H9 (cell line): ENCODE results near the gene SCN2B. TPM values are rescaled to one million over a fixed set of nuclear protein-coding genes. Genes with fewer than 3 reads are reported as not detected.

Experiments used
- DNase-seq: peaks from one replicate; pipeline ENCODE4 v3.0.0-alpha.2; 2017
- H2AFZ ChIP-seq: one replicate; pipeline ENCODE4 v1.6.1; 2013; ENCODE audit warnings: mild to moderate bottlenecking, low read length, control low read depth, moderate library complexity
- H2AK5ac ChIP-seq: 2 replicates; pipeline ENCODE4 v1.6.1; 2013; ENCODE audit warnings: low read length, control low read depth, mixed read lengths; ENCODE audit not compliant: insufficient read length
- H2BK120ac ChIP-seq: one replicate; pipeline ENCODE4 v1.6.1; 2013; ENCODE audit warnings: low read depth, mild to moderate bottlenecking, low read length, control low read depth, inconsistent platforms; ENCODE audit not compliant: poor library complexity, severe bottlenecking
- H2BK12ac ChIP-seq: 2 replicates; pipeline ENCODE4 v1.6.1; 2013; ENCODE audit warnings: low read length, control low read depth, mixed read lengths, low read depth; ENCODE audit not compliant: insufficient read length
- H2BK15ac ChIP-seq: 2 replicates; pipeline ENCODE4 v1.6.1; 2013; ENCODE audit warnings: low read depth, low read length, control low read depth
- H2BK20ac ChIP-seq: one replicate; pipeline ENCODE4 v1.6.1; 2013; ENCODE audit warnings: low read depth, mild to moderate bottlenecking, low read length, control low read depth, inconsistent platforms; ENCODE audit not compliant: poor library complexity, severe bottlenecking
- H2BK5ac ChIP-seq: 2 replicates; pipeline ENCODE4 v1.6.1; 2013; ENCODE audit warnings: low read length, control low read depth, mixed read lengths; ENCODE audit not compliant: insufficient read length
- H3K14ac ChIP-seq: 2 replicates; pipeline ENCODE4 v1.6.1; 2013; ENCODE audit warnings: low read length, control low read depth; ENCODE audit not compliant: insufficient read depth
- H3K18ac ChIP-seq: 2 replicates; pipeline ENCODE4 v1.6.1; 2013; ENCODE audit warnings: low read depth, mild to moderate bottlenecking, mixed read lengths, low read length, control low read depth; ENCODE audit not compliant: insufficient read length
- H3K23ac ChIP-seq: 2 replicates; pipeline ENCODE4 v1.6.1; 2013; ENCODE audit warnings: low read length, control low read depth, mixed read lengths, low read depth; ENCODE audit not compliant: insufficient read length
- H3K23me2 ChIP-seq: 2 replicates; pipeline ENCODE4 v1.6.1; 2013; ENCODE audit warnings: low read depth, mild to moderate bottlenecking, mixed read lengths, low read length, control low read depth; ENCODE audit not compliant: insufficient read length, poor library complexity, severe bottlenecking
- H3K27ac ChIP-seq: 2 replicates; pipeline ENCODE4 v1.5.1; 2013; ENCODE audit warnings: low read length, control low read depth, mixed read lengths, low read depth; ENCODE audit not compliant: insufficient read length
- H3K27me3 ChIP-seq: 2 replicates; pipeline ENCODE4 v1.6.1; 2013; ENCODE audit warnings: low read length, control low read depth, inconsistent platforms; ENCODE audit not compliant: insufficient read depth
- H3K4ac ChIP-seq: 2 replicates; pipeline ENCODE4 v1.6.1; 2013; ENCODE audit warnings: low read depth, mild to moderate bottlenecking, control low read depth, inconsistent platforms, low read length, moderate library complexity
- H3K4me1 ChIP-seq: 2 replicates; pipeline ENCODE4 v1.6.1; 2013; ENCODE audit warnings: low read length, control low read depth, inconsistent platforms; ENCODE audit not compliant: insufficient read depth
- H3K4me2 ChIP-seq: 2 replicates; pipeline ENCODE4 v1.6.1; 2013; ENCODE audit warnings: low read length, control low read depth, mixed read lengths; ENCODE audit not compliant: insufficient read length, insufficient read depth
- H3K56ac ChIP-seq: 2 replicates; pipeline ENCODE4 v1.6.1; 2013; ENCODE audit warnings: low read depth, mild to moderate bottlenecking, mixed read lengths, low read length, control low read depth; ENCODE audit not compliant: insufficient read length
- H3K79me1 ChIP-seq: 2 replicates; pipeline ENCODE4 v1.6.1; 2013; ENCODE audit warnings: low read depth, mild to moderate bottlenecking, moderate library complexity, low read length, control low read depth, inconsistent platforms; ENCODE audit not compliant: insufficient read depth, poor library complexity, severe bottlenecking
- H3K79me2 ChIP-seq: 2 replicates; pipeline ENCODE4 v1.6.1; 2013; ENCODE audit warnings: low read length, control low read depth, inconsistent platforms; ENCODE audit not compliant: insufficient read depth
- H3K9ac ChIP-seq: 2 replicates; pipeline ENCODE4 v1.6.1; 2013; ENCODE audit warnings: low read length, control low read depth, mixed read lengths; ENCODE audit not compliant: insufficient read length; ENCODE audit errors: extremely low read depth
- H3K9me3 ChIP-seq: one replicate; pipeline ENCODE4 v1.6.1; 2013; ENCODE audit warnings: low read depth, low read length, inconsistent platforms; ENCODE audit not compliant: control insufficient read depth
- H3T11ph ChIP-seq: one replicate; pipeline ENCODE4 v1.6.1; 2013; ENCODE audit warnings: mild to moderate bottlenecking, low read length, control low read depth, inconsistent platforms
- H4K20me1 ChIP-seq: one replicate; pipeline ENCODE4 v1.6.1; 2013; ENCODE audit not compliant: control insufficient read depth, insufficient read length, insufficient read depth
- H4K5ac ChIP-seq: 2 replicates; pipeline ENCODE4 v1.6.1; 2013; ENCODE audit warnings: low read depth, mild to moderate bottlenecking, mixed read lengths, low read length, control low read depth; ENCODE audit not compliant: insufficient read length
- H4K8ac ChIP-seq: replicated peaks from 2 replicates; pipeline ENCODE4 v1.6.1; 2013; ENCODE audit warnings: low read length, control low read depth, mixed read lengths, low read depth; ENCODE audit not compliant: insufficient read length
- H4K91ac ChIP-seq: 2 replicates; pipeline ENCODE4 v1.6.1; 2013; ENCODE audit warnings: low read depth, mild to moderate bottlenecking, moderate library complexity, mixed read lengths, low read length, control low read depth; ENCODE audit not compliant: insufficient read length
- H3K27ac Mint-ChIP-seq, 3 experiments: 2 replicates in 2 of 3; 3 replicates in 1 of 3; pipeline ENCODE4 v1.8.0; 2020 to 2021; ENCODE audit warnings: mixed read lengths in 3 of 3, mild to moderate bottlenecking in 1 of 3, moderate library complexity in 1 of 3
- H3K27me3 Mint-ChIP-seq: 2 replicates; pipeline ENCODE4 v1.8.0; 2021; ENCODE audit warnings: low read depth, mild to moderate bottlenecking, moderate library complexity, mixed read lengths
- H3K36me3 Mint-ChIP-seq, 3 experiments: 2 replicates in 2 of 3; 3 replicates in 1 of 3; pipeline ENCODE4 v1.8.0; 2020 to 2021; ENCODE audit warnings: low read depth in 3 of 3, mixed read lengths in 3 of 3; ENCODE audit not compliant: insufficient read depth in 1 of 3
- H3K4me1 Mint-ChIP-seq, 2 experiments: 2 replicates each; pipeline ENCODE4 v1.8.0; 2020; ENCODE audit warnings: mixed read lengths in 2 of 2
- H3K4me3 Mint-ChIP-seq, 2 experiments: 2 replicates in 1 of 2; 3 replicates in 1 of 2; pipeline ENCODE4 v1.8.0; 2020 to 2021; ENCODE audit warnings: mild to moderate bottlenecking in 2 of 2, mixed read lengths in 2 of 2, moderate library complexity in 1 of 2
- H3K9me3 Mint-ChIP-seq, 2 experiments: 2 replicates in 1 of 2; 3 replicates in 1 of 2; pipeline ENCODE4 v1.8.0; 2020; ENCODE audit warnings: mild to moderate bottlenecking in 2 of 2, mixed read lengths in 2 of 2, moderate library complexity in 1 of 2
- CTCF ChIP-seq: fragments of 200-600 bp; sonication (generic); conservative IDR thresholded peaks from 3 replicates; pipeline ENCODE4 v1.8.0; 2021; ENCODE audit warnings: antibody characterized with exemption, mild to moderate bottlenecking
- WGBS: extraction: QIAGEN DNeasy Blood & Tissue Kit; methylation state at CpG from one replicate; pipeline ENCODE4 v1.1.7; 2013; ENCODE audit warnings: missing lambda C conversion rate, low lambda C conversion rate, mixed read lengths; ENCODE audit not compliant: insufficient read length; ENCODE audit errors: extremely low coverage; 5-methylcytosine and 5-hydroxymethylcytosine counted together
- total RNA-seq: library from RNA; stranded (reverse); gene quantifications from 2 replicates; pipeline ENCODE4 v1.2.1, GENCODE V29; 2021

Gene SCN2B
- total RNA-seq, 1 experiment from 2014 or later: not detected

DNA sequence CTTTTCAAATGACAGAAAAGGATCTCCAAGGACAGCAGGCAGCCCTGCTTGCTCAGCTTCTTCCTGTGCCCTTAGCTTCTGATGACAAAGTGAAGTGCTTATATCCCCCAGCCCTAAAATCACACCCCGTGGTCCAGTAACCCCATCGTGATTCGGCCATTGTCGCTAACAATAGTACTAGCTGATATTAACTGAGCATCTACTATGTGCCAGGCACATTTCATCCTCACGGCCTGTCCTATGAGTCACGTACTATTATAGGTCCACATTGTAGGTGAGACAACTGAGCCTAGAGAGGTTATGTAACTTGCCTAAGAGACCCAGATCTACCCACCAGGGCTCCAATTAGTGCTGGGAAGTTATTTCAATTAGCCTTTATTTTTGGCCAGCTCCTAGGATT lies 29.9 kb downstream of the SCN2B start:
- Histone ChIP-seq H3K18ac (no peak overlapping the region), H2BK20ac (no peak overlapping the region), H3T11ph (no peak overlapping the region), H3K27me3 (peaks cover 23% of the 10 kb centered on the region; the same call in 1 of the 2 replicates), H3K4me1 (no peaks in the 10 kb centered on the region), H2AFZ (no peak overlapping the region), H2BK15ac (no peak overlapping the region), H3K79me2 (no peaks in the 10 kb centered on the region), H3K4me2 (peak overlapping the region; percentile 41), H3K56ac (no peak overlapping the region), H2BK120ac (no peak overlapping the region), H4K20me1 (no peaks in the 10 kb centered on the region), H3K79me1 (no peaks in the 10 kb centered on the region), H3K4ac (no peak overlapping the region), H3K27ac (no peak overlapping the region), H3K9me3 (no peaks in the 10 kb centered on the region), H4K5ac (no peak overlapping the region), H2BK12ac (no peak overlapping the region), H4K8ac (no peak overlapping the region), H3K23me2 (peaks cover 5% of the 10 kb centered on the region), H4K91ac (no peak overlapping the region), H3K14ac (no peak overlapping the region), H2AK5ac (no peak overlapping the region), H3K9ac (no peak overlapping the region), H2BK5ac (no peak overlapping the region), H3K23ac (no peak overlapping the region)
- H3K4me3 Mint-ChIP-seq: peak overlapping the region; percentile 70 to 85
- H3K27ac Mint-ChIP-seq: no peak overlapping the region; a peak in 1 of 7 replicates
- peaks cover 89% of the 10 kb centered on the region for H3K27me3 Mint-ChIP-seq
- peaks cover 23 to 41% of the 10 kb centered on the region in 2 experiments for H3K4me1 Mint-ChIP-seq
- no peaks in the 10 kb centered on the region; a peak in 1 of 5 replicates for H3K9me3 Mint-ChIP-seq
- no peaks in the 10 kb centered on the region; a peak in 1 of 7 replicates for H3K36me3 Mint-ChIP-seq
- TF ChIP-seq CTCF: no peak
- no peak for DNase-seq
- WGBS: no CpG with 5 or more reads among the region's 6 CpGs
